OCI-LY1 (cell line): ENCODE measurements around the gene EXD3.
"Not testable (repeated sequence)": the region's sequence is repeated elsewhere in the genome, so short reads cannot be mapped to it uniquely, and the experiment has no call there.

Source experiments
- H2AFZ ChIP-seq: fragments of 200-600 bp; sonication (generic), shearing (Covaris generic); 2 replicates; pipeline ENCODE4 v1.6.0; 2014; ENCODE audit warnings: antibody characterized with exemption, mild to moderate bottlenecking, low read length
- H3F3A ChIP-seq: fragments of 200-600 bp; sonication (generic), shearing (Covaris generic); 2 replicates; pipeline ENCODE4 v1.6.0; 2014; ENCODE audit warnings: mild to moderate bottlenecking, antibody characterized with exemption, low read length, moderate library complexity; ENCODE audit not compliant: insufficient read depth
- H3K27ac ChIP-seq: fragments of 200-600 bp; sonication (generic); 2 replicates; pipeline ENCODE4 v1.5.1; 2014; ENCODE audit warnings: low read length, mixed run types, mild to moderate bottlenecking, low read depth; ENCODE audit not compliant: poor library complexity, severe bottlenecking
- H3K27me3 ChIP-seq: fragments of 200-600 bp; sonication (generic); 2 replicates; pipeline ENCODE4 v1.6.0; 2014; ENCODE audit warnings: antibody characterized with exemption, mild to moderate bottlenecking, low read length, moderate library complexity; ENCODE audit not compliant: insufficient read depth
- H3K36me3 ChIP-seq: fragments of 200-600 bp; sonication (generic); 2 replicates; pipeline ENCODE4 v1.6.1; 2014; ENCODE audit warnings: mild to moderate bottlenecking, antibody characterized with exemption, low read length, moderate library complexity, mixed read lengths; ENCODE audit not compliant: insufficient read depth
- H3K4me1 ChIP-seq: fragments of 200-600 bp; sonication (generic); 2 replicates; pipeline ENCODE4 v1.5.1; 2014; ENCODE audit warnings: mild to moderate bottlenecking, low read length, moderate library complexity; ENCODE audit not compliant: insufficient read depth, severe bottlenecking
- H3K4me2 ChIP-seq: fragments of 200-600 bp; sonication (generic), shearing (Covaris generic); 2 replicates; pipeline ENCODE4 v1.6.1; 2014; ENCODE audit warnings: low read length
- H3K4me3 ChIP-seq: fragments of 200-600 bp; sonication (generic); 2 replicates; pipeline ENCODE4 v1.5.1; 2014; ENCODE audit warnings: low read length, low read depth, mild to moderate bottlenecking, mixed read lengths; ENCODE audit not compliant: poor library complexity, severe bottlenecking
- H3K79me2 ChIP-seq: fragments of 200-600 bp; shearing (Covaris generic); 2 replicates; pipeline ENCODE4 v1.6.1; 2016; ENCODE audit warnings: mixed run types, low read length, mixed read lengths; ENCODE audit not compliant: insufficient read depth
- H3K9ac ChIP-seq: fragments of 200-600 bp; sonication (generic), shearing (Covaris generic); 2 replicates; pipeline ENCODE4 v1.6.1; 2014; ENCODE audit warnings: mild to moderate bottlenecking, low read length, mixed read lengths
- H3K9me2 ChIP-seq: fragments of 200-600 bp; sonication (generic), shearing (Covaris generic); 2 replicates; pipeline ENCODE4 v1.6.1; 2014; ENCODE audit warnings: low read depth, mild to moderate bottlenecking, low read length, mixed read lengths
- H3K9me3 ChIP-seq: fragments of 200-600 bp; shearing (Covaris generic); 2 replicates; pipeline ENCODE4 v1.6.1; 2014; ENCODE audit warnings: low read length, mixed read lengths
- H4K20me1 ChIP-seq: fragments of 200-600 bp; sonication (generic), shearing (Covaris generic); 2 replicates; pipeline ENCODE4 v1.6.0; 2016; ENCODE audit warnings: mild to moderate bottlenecking, low read length; ENCODE audit not compliant: insufficient read depth
- EZH2 ChIP-seq: fragments of 200-600 bp; sonication (generic), shearing (Covaris generic); IDR thresholded peaks from 2 replicates; pipeline ENCODE4 v1.8.0; 2017; ENCODE audit warnings: borderline replicate concordance, mixed run types, mild to moderate bottlenecking, antibody characterized with exemption, low read length, moderate library complexity, mixed read lengths
- TF ChIP-seq, protein P1 (sequence below): fragments of 200-600 bp; sonication (generic), shearing (Covaris generic); IDR thresholded peaks from 2 replicates; pipeline ENCODE4 v1.5.1; 2017; ENCODE audit warnings: mild to moderate bottlenecking, antibody characterized with exemption, low read length, moderate library complexity, mixed read lengths

EXD3 gene

DNA sequence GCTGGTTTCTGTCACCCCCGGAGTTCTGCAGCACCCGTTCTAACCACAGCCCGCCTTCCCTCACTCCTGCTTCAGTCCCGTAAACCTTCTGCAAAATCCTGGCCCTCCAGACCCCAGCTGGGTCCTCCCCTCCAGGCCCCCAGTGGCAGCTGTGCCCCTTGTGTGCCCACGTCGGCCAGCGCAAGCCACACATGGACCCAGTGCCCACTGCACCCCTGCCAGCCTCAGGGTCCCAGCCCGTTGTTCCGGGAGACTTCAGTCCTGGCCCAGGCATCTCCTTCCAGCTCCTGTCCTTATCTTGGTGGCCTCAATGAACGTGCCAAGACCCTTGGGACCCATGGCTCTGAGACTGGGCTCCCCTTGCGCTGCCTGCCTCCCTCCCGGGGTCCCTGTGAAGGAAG lies 43.2 kb downstream of the EXD3 start:
- TF ChIP-seq, protein P1, sequence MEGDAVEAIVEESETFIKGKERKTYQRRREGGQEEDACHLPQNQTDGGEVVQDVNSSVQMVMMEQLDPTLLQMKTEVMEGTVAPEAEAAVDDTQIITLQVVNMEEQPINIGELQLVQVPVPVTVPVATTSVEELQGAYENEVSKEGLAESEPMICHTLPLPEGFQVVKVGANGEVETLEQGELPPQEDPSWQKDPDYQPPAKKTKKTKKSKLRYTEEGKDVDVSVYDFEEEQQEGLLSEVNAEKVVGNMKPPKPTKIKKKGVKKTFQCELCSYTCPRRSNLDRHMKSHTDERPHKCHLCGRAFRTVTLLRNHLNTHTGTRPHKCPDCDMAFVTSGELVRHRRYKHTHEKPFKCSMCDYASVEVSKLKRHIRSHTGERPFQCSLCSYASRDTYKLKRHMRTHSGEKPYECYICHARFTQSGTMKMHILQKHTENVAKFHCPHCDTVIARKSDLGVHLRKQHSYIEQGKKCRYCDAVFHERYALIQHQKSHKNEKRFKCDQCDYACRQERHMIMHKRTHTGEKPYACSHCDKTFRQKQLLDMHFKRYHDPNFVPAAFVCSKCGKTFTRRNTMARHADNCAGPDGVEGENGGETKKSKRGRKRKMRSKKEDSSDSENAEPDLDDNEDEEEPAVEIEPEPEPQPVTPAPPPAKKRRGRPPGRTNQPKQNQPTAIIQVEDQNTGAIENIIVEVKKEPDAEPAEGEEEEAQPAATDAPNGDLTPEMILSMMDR, result no peak
- TF ChIP-seq EZH2, result no peak
- H3K27ac ChIP-seq, result no peak overlapping the region
- no peaks in the 10 kb centered on the region; the same call in 1 of the 2 replicates for H3K27me3 ChIP-seq
- H3K4me2 ChIP-seq, result no peak overlapping the region
- H3K4me1 ChIP-seq, result no peaks in the 10 kb centered on the region
- no peaks in the 10 kb centered on the region for H3K9me2 ChIP-seq
- H3K9me3 ChIP-seq, result no peaks in the 10 kb centered on the region
- H3K79me2 ChIP-seq, result no peaks in the 10 kb centered on the region
- H4K20me1 ChIP-seq, result no peaks in the 10 kb centered on the region
- H3K9ac ChIP-seq, result no peak overlapping the region
- H3K36me3 ChIP-seq, result no peaks in the 10 kb centered on the region
- H2AFZ ChIP-seq, result no peak overlapping the region
- H3K4me3 ChIP-seq, result no peak overlapping the region
- no peaks in the 10 kb centered on the region for H3F3A ChIP-seq

DNA sequence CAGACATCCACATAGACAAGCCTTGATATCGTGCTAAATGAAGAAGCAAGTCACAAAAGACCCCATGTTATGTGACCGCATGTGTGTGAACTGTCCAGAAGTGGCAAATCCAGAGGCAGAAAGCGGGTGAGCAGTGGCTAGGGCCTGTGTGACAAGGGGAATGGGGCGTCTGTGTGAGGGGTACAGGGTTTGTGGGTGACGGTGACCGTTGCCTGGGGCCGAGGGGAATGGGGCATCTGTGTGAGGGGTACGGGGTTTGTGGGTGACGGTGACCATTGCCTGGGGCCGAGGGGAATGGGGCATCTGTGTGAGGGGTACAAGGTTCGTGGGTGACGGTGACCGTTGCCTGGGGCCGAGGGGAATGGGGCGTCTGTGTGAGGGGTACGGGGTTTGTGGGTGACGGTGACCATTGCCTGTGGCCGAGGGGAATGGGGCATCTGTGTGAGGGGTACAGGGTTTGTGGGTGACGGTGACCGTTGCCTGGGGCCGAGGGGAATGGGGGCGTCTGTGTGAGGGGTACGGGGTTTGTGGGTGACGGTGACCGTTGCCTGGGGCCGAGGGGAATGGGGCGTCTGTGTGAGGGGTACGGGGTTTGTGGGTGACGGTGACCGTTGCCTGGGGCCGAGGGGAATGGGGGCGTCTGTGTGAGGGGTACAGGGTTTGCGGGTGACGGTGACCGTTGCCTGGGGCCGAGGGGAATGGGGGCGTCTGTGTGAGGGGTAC lies 44.1 kb downstream of the EXD3 start:
- not testable (repeated sequence) for H3K9ac ChIP-seq, H3K9me2 ChIP-seq, H3K27me3 ChIP-seq, H3K27ac ChIP-seq, H3K9me3 ChIP-seq, H2AFZ ChIP-seq, H3K4me3 ChIP-seq, H3K4me2 ChIP-seq, H4K20me1 ChIP-seq, H3K4me1 ChIP-seq, H3K79me2 ChIP-seq, H3F3A ChIP-seq, H3K36me3 ChIP-seq

GRCh38 chr9:137376386-137376785 lies 46.6 kb downstream of the EXD3 start:
- Histone ChIP-seq H3K36me3 (no peaks in the 10 kb centered on the region), H3F3A (no peaks in the 10 kb centered on the region), H3K4me1 (no peaks in the 10 kb centered on the region), H3K4me3 (no peak overlapping the region), H3K27ac (no peak overlapping the region), H3K9me2 (no peaks in the 10 kb centered on the region), H3K27me3 (no peaks in the 10 kb centered on the region; the same call in 1 of the 2 replicates), H3K9me3 (no peaks in the 10 kb centered on the region), H3K79me2 (no peaks in the 10 kb centered on the region), H4K20me1 (no peaks in the 10 kb centered on the region), H2AFZ (no peak overlapping the region), H3K4me2 (no peak overlapping the region), H3K9ac (no peak overlapping the region)
- TF ChIP-seq EZH2, result no peak
- TF ChIP-seq, protein P1, result no peak
